ENCODE measurements around the gene ACBD7.

The ACBD7 gene

GRCh38 chr10:15088428-15089261 is at the start of gene ACBD7:
Gene ACBD7, minus strand, starts transcription at chr10:15088776. Its CDS starts 48 bp downstream, at chr10:15088728.
- H4K20me1 ChIP-seq (ENCODE audit: insufficient read depth, low read length) = 0 out of 2 replicates have a peak, but pooled peaks cover 2% of the 10 kb centered on the region
- ATAC-seq (ENCODE audit: insufficient read depth, low read depth) (peak; percentile 98), DNase-seq (peak; percentile 88)
- no peaks in the 10 kb centered on the region for H3K27me3 ChIP-seq (ENCODE audit: insufficient read depth, low read length, poor library complexity)
- H3K9ac ChIP-seq (ENCODE audit: low read depth, low read length) = peak within 1 kb of the TSS; percentile 73
- H3K4me1 ChIP-seq (ENCODE audit: insufficient read depth, low read length) = peaks cover 18% of the 10 kb centered on the region
- TF ChIP-seq CTCF (IDR thresholded peaks at IDR 0.05; ENCODE audit: borderline replicate concordance, extremely low read depth, low read length, poor library complexity, severe bottlenecking) = peak; percentile 25
- TF ChIP-seq EZH2 (IDR thresholded peaks at IDR 0.05; ENCODE audit: borderline replicate concordance, low read depth, low read length, severe bottlenecking) = no peak
- peak within 1 kb of the TSS; percentile 30 to 72; a peak in 3 of 4 replicates for H3K4me3 ChIP-seq (ENCODE audit: low read depth in 1 of 2, low read length in 2 of 2)
- H3K9me3 ChIP-seq (ENCODE audit: insufficient read depth, low read length, severe bottlenecking) = no peaks in the 10 kb centered on the region
- H2AFZ ChIP-seq (ENCODE audit: low read depth, low read length) = peak within 1 kb of the TSS; percentile 86
- peak within 1 kb of the TSS; percentile 76 for H3K4me2 ChIP-seq (ENCODE audit: insufficient read depth, low read length)
- no peaks in the 10 kb centered on the region; the same call in 1 of the 2 replicates for H3K36me3 ChIP-seq (ENCODE audit: insufficient read depth, low read length)
- H3K79me2 ChIP-seq (ENCODE audit: insufficient read depth, low read length) = peaks cover 12% of the 10 kb centered on the region
- H3K27ac ChIP-seq (ENCODE audit: low read length) = peak within 1 kb of the TSS; percentile 77

GRCh38 chr10:15137636-15138035 is 49.1 kb upstream of the ACBD7 start:
- Histone ChIP-seq H3K36me3 (ENCODE audit: insufficient read depth, low read length) (peaks cover 40% of the 10 kb centered on the region), H3K9me3 (ENCODE audit: insufficient read depth, low read length, severe bottlenecking) (no peaks in the 10 kb centered on the region), H3K4me1 (ENCODE audit: insufficient read depth, low read length) (peaks cover 29% of the 10 kb centered on the region), H3K27ac (ENCODE audit: low read length) (no peak overlapping the region), H4K20me1 (ENCODE audit: insufficient read depth, low read length) (no peaks in the 10 kb centered on the region), H3K4me2 (ENCODE audit: insufficient read depth, low read length) (no peak overlapping the region), H3K9ac (ENCODE audit: low read depth, low read length) (no peak overlapping the region), H2AFZ (ENCODE audit: low read depth, low read length) (no peak overlapping the region), H3K79me2 (ENCODE audit: insufficient read depth, low read length) (peaks cover 9% of the 10 kb centered on the region), H3K4me3 (ENCODE audit: low read depth in 1 of 2, low read length in 2 of 2) (no peak overlapping the region), H3K27me3 (ENCODE audit: insufficient read depth, low read length, poor library complexity) (no peaks in the 10 kb centered on the region)
- TF ChIP-seq EZH2 (IDR thresholded peaks at IDR 0.05; ENCODE audit: borderline replicate concordance, low read depth, low read length, severe bottlenecking) (no peak), CTCF (IDR thresholded peaks at IDR 0.05; ENCODE audit: borderline replicate concordance, extremely low read depth, low read length, poor library complexity, severe bottlenecking) (no peak)
- ATAC-seq (ENCODE audit: insufficient read depth, low read depth) (no peak), DNase-seq (no peak)

- H3K27me3 ChIP-seq (ENCODE audit: insufficient read depth, low read length, poor library complexity) = no peaks in the 10 kb centered on the region
- peaks cover 44% of the 10 kb centered on the region for H3K36me3 ChIP-seq (ENCODE audit: insufficient read depth, low read length)
These were observed 48.4 kb upstream of the ACBD7 start for GRCh38 chr10:15137036-15137359.

More at GRCh38 chr10:15137036-15137359, 48.4 kb upstream of the ACBD7 start:
- H3K79me2 ChIP-seq (ENCODE audit: insufficient read depth, low read length) = peaks cover 5% of the 10 kb centered on the region
- H3K4me2 ChIP-seq (ENCODE audit: insufficient read depth, low read length) = no peak overlapping the region
- H3K9ac ChIP-seq (ENCODE audit: low read depth, low read length) = no peak overlapping the region
- H3K9me3 ChIP-seq (ENCODE audit: insufficient read depth, low read length, severe bottlenecking) = no peaks in the 10 kb centered on the region
- TF ChIP-seq CTCF (IDR thresholded peaks at IDR 0.05; ENCODE audit: borderline replicate concordance, extremely low read depth, low read length, poor library complexity, severe bottlenecking) = no peak
- TF ChIP-seq EZH2 (IDR thresholded peaks at IDR 0.05; ENCODE audit: borderline replicate concordance, low read depth, low read length, severe bottlenecking) = no peak
- ATAC-seq (ENCODE audit: insufficient read depth, low read depth) = no peak
- H3K4me1 ChIP-seq (ENCODE audit: insufficient read depth, low read length) = peaks cover 22% of the 10 kb centered on the region
- no peaks in the 10 kb centered on the region for H4K20me1 ChIP-seq (ENCODE audit: insufficient read depth, low read length)
- DNase-seq = no peak
- no peak overlapping the region for H3K4me3 ChIP-seq (ENCODE audit: low read depth in 1 of 2, low read length in 2 of 2)
- no peak overlapping the region for H3K27ac ChIP-seq (ENCODE audit: low read length)
- H2AFZ ChIP-seq (ENCODE audit: low read depth, low read length) = no peak overlapping the region

Measured in DND-41 (cell line).